Omental fat pad (tissue), 4 donors: Measurements from ENCODE around the gene SAPCD2. TPM values are rescaled to one million over a fixed set of nuclear protein-coding genes. Genes with fewer than 3 reads are reported as not detected.

Experiments
- ATAC-seq: fragments of 150-250 bp; one replicate; pipeline ENCODE4 v1.9.1; 2016; ENCODE audit warnings: mild to moderate bottlenecking, moderate library complexity; ENCODE audit not compliant: low FRiP score
- DNase-seq: peaks from one replicate; pipeline ENCODE4 v3.0.0-alpha.2; 2019; ENCODE audit warnings: low spot score
- CTCF ChIP-seq, 3 donors: fragments of 450-650 bp; IDR thresholded peaks; one replicate each; pipeline ENCODE4 v1.5.1; 2016 to 2017; ENCODE audit warnings: antibody characterized with exemption in 3 of 3, mild to moderate bottlenecking in 3 of 3, moderate library complexity in 2 of 3
- total RNA-seq, 4 donors: library from RNA; depleted of rRNA; stranded (reverse); fragments of >200 nt; gene quantifications; one replicate each; pipeline ENCODE4 v1.1.0, GENCODE V29; 2016

The SAPCD2 gene
- total RNA-seq, 4 donors from 2014 or later = 0.13 to 1.8 (median 0.37) TPM; not detected in 1

- ATAC-seq = no peak
- no peak for TF ChIP-seq CTCF (IDR thresholded peaks at IDR 0.05)
- DNase-seq = no peak
These were observed 36.4 kb upstream of the SAPCD2 start for GRCh38 chr9:137106662-137107250.

- TF ChIP-seq CTCF (IDR thresholded peaks at IDR 0.05) = no peak
- DNase-seq (no peak), ATAC-seq (no peak)
These were observed 35.7 kb upstream of the SAPCD2 start for GRCh38 chr9:137105814-137106661.

GRCh38 chr9:137103206-137103999, 33.0 kb upstream of the SAPCD2 start:
- DNase-seq (no peak), ATAC-seq (no peak)
- TF ChIP-seq CTCF (IDR thresholded peaks at IDR 0.05) = no peak

GRCh38 chr9:137099231-137099630, 28.9 kb upstream of the SAPCD2 start:
- no peak for TF ChIP-seq CTCF (IDR thresholded peaks at IDR 0.05)
- DNase-seq (no peak), ATAC-seq (no peak)

- DNase-seq = no peak
- TF ChIP-seq CTCF (IDR thresholded peaks at IDR 0.05) = no peak
- ATAC-seq = no peak
These were observed 27.6 kb upstream of the SAPCD2 start for GRCh38 chr9:137097761-137098462.

GRCh38 chr9:137096785-137097546, 26.6 kb upstream of the SAPCD2 start:
- DNase-seq (no peak), ATAC-seq (no peak)
- TF ChIP-seq CTCF (IDR thresholded peaks at IDR 0.05) = no peak
